A673 (cell line): ENCODE results near the gene SLC26A1.

Experiments
- CTCF ChIP-seq: fragments of 300-800, 200-600 bp; sonication (generic); conservative IDR thresholded peaks from 2 replicates; pipeline ENCODE4 v1.5.1; 2017; ENCODE audit warnings: low read depth, mild to moderate bottlenecking, antibody characterized with exemption, low read length, moderate library complexity, mixed read lengths
- EZH2 ChIP-seq: fragments of 200-600 bp; sonication (generic); IDR thresholded peaks from 2 replicates; pipeline ENCODE4 v1.6.1; 2017; ENCODE audit warnings: borderline replicate concordance, low read depth, mild to moderate bottlenecking, mixed read lengths, antibody characterized with exemption, low read length; ENCODE audit not compliant: poor library complexity, severe bottlenecking

DNA sequence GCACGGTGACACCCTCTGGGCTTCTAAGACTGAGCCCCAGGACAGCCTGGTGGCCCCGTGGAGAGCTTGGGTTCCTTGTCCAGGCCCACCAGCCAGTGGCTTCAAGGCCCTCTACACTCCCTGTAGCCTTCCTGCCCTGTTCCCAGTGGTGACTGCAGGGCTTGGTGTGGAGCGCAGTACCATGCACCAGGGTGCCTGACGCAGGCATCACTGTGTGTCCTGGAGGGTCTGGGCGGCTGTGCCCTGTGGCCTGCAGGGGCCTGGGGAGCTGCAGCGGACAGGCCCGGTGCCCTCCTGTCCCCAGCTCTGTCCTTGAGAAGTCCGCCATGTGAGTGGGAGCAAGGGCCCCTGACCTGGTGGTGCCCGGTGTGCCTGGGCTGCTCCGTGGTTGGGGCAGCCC lies 22.5 kb upstream of the SLC26A1 start:
- TF ChIP-seq CTCF = no peak
- TF ChIP-seq EZH2 = no peak
